Putamen (tissue), 1 donor: ENCODE measurements around the gene REEP3.

Source experiments
- DNase-seq: peaks from one replicate; pipeline ENCODE4 v3.0.0-alpha.2; 2016; ENCODE audit warnings: low spot score

Gene REEP3

DNA sequence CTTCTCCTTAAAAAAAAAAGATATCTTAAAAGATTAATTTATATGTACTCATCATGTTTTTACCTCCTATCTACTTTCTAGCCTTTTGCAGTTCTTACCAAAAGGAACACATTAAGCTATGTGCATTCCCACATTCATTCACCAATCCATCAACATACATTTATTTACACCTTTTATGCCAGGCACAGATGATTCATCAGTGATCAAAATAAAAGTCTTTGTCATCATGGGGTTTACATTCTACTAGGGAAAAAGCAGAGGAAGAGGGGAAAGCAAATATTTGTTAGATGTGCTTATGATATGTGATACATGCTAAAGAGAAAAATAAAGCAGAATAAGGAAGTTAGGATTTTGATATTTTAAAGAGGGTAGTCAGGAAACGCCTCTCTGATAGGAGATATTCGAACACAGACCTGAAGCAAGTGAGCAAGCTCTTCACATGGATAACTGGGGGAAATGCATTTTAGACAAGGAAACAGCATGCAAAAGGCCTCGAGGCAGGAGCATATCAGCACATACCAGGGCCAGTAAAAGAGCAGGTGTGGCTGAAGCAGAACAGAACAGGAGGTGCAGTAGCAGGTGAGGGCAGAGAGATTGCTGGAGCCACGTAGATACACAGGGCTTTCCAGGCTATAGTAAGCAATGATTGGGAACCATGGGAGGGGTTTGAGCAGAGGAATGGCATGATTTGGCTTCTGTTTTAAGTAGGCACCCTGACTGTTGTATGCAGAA is 67.4 kb downstream of the REEP3 start:
- no peak for DNase-seq

DNA sequence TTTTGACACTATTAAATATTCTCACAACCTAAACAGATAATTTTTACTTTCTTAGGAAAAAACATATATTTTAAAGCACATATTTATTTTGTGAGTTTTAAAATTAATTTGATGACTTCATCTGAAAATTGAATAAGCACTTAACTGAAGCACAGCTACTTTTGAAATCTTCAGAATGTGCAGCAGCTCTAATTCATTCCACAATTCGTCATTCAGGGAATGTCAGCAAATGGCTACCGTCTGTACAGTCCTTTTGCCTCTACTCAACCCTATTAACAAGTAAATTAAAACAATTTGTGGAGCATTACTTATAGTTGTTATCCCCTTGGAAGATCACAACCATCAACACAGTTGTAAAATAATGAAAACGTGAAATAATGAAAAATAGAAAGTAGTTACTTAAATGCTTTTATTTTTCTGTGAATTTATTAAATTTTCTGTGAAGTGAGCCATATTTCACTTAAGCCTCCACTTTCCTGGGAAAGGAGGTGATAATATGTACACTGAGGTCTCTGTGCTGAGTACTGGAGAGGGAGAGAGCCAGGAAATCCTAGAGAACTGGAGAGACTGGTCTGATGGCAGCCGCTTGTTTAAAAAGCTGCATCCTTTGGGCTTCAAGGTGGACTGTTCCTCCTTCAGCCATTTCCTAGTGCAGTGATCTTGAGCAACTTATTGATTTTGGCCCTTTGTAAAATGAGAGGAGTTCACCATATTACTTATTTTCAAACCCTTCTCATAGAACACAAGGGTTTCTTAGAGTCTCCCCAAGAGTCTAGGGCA is 70.6 kb downstream of the REEP3 start:
- DNase-seq, result no peak

- DNase-seq, result no peak
These were observed 72.4 kb downstream of the REEP3 start for GRCh38 chr10:63593576-63593975.

DNA sequence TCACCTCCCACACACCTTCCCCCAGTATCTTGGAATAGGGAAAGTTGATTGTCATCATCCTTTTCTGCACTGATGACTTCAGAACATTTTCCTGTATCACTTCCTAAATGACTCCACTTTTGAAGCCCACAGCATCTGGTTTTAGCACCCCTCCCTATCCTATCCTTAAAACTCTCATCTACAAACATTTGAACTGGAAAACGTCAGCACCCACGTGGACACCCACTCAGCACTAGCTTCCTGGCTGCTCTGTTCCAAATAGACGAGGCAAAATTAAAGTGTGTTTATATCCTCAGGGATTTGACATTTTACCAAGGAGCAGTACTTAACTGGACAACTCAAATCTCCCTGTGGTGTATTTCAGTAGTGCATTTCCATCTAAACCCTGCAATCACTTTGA is 73.9 kb downstream of the REEP3 start:
- peak; percentile 80 for DNase-seq

DNA sequence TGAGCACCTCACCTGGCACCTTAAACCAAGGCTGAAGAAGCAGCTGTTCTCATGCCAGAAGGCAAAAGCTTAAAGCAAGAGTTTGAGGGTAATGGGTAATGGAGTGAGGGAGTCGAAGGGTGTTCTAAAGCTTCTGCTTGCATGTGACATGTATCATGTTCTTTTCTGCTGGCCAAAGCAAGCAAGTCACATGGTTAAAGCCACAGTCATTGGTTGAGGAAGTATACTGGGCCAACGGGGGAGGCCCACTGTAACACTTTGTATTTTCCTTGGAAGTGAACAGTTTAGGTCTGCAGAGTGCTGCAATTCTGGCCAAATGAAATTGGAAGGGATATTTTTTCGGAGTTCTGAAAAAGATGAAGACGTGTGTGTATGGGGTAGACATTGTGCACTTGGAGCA is 75.7 kb downstream of the REEP3 start:
- no peak for DNase-seq

DNA sequence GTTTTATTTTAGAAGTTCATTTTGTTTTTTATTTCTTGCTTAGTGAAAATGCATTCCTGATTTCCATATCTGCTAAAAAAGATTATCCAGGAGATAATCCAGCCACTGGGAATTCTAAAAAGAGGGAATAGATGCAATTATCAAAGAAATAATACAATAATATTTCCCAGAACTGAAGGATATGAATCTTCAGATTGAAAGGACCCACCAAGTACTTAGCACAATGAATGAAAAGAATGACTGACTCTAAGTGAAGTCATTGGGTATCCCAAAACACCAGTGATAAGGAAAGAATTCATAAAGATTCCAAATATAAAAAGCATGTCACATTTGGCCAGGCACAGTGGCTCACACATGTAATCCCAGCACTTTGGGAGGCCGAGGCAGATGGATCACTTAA is 79.3 kb downstream of the REEP3 start:
- no peak for DNase-seq

- DNase-seq, result no peak
These were observed 82.7 kb downstream of the REEP3 start for GRCh38 chr10:63603709-63604445.

- DNase-seq, result peak; percentile 72
These were observed 84.2 kb downstream of the REEP3 start for GRCh38 chr10:63605197-63605967.

DNA sequence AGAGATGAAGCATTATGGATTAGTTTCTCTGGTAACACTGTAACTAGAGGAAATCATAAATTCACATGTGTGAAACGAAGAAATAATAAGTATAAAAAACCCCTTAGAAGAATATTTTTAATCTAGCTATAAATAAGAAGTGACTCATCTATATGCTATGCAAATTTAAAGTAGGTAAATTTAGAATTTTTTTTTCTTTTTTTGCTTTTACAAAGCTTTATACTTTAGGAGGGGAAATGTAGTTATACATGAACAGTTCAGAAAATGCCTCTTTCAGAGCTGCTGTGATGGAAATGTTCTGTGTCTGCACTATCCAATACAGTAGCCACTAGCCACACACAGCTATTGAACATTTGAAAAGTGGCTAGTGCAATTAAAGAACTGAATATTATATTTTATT is 87.3 kb downstream of the REEP3 start:
- DNase-seq, result no peak

- DNase-seq, result no peak
These were observed 89.9 kb downstream of the REEP3 start for GRCh38 chr10:63611078-63611477.

DNA sequence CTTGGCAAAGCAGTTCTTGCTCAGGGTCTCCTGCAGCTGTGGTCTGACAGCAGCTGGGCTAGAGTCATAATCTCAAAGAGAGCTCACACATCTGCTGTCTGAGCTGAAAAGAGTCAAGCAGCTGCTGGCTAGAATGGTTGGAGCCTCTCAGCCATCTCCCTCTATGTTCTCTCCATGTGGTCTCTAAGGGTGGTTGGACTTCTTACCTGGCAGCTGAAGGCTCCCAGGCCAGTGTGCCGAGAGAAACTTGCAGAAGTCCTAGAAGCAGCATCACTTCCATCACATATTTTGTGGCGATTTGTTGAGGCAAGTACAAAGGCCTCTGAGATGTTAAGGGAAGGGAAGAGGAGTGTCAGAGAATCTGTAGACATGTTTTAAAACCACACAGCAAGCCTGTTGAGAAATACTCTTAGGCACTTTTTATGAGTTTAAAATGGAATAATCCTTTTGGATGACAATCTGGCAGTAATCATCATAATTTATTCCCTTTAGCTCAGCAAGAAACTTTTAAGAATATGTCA is 93.2 kb downstream of the REEP3 start:
- DNase-seq, result peak; percentile 37

DNA sequence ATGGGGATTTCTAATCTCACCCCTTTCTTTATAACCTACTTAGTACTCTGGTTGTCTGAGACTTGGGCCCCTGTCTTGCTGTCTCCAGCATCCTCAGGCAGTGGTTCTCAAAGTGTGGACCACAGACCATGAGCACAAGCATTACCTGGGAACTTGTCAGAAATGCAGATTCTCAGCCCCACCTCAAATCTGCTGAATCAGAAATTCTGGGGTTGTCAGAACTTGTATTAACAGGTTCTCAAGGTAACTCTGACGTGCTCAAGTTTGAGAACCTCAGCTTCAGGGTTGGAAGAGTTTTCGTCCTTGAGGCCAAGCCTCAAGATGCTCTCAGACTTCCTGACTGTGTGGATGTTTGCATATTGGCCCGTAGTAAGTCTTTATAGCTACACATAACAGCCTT is 97.4 kb downstream of the REEP3 start:
- no peak for DNase-seq

GRCh38 chr10:63619426-63619825 is 98.2 kb downstream of the REEP3 start:
- DNase-seq, result no peak

DNA sequence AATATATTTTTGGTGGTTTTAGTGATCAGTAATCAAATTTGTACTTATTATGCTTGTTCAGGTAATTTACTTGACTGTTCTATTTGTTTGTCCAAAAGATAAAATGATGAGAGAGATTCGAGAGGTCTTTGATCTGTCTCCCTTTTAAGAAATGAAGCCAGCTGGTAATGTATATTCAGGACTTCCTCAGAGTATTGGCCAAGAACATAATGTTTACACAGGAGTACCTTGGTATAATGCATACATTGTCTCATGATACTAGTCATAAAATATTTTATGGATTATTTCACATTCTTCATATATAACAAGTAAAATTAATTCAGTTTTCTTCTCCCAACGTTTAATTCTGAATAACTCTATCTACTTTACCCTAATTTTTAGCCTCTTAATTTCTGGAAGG is 100.9 kb downstream of the REEP3 start:
- DNase-seq, result no peak

DNA sequence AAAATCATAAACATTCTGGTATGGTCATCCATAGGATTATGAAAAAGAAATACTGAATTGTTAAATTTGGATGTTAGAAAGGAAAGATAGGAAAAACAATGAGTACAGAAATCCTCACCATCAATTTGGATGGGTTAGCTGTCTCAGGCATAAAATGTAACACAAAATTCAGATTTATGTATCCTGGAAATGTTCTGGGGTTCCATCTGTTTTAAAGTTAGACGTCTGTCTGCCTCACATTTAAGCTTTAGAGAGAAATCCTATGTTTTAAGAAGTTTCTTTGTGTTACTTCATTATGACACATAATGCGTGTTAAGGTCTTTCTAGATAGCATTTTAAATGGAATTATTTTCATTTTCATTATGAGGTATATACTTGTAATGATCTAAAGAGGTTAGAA is 103.5 kb downstream of the REEP3 start:
- DNase-seq, result no peak

DNA sequence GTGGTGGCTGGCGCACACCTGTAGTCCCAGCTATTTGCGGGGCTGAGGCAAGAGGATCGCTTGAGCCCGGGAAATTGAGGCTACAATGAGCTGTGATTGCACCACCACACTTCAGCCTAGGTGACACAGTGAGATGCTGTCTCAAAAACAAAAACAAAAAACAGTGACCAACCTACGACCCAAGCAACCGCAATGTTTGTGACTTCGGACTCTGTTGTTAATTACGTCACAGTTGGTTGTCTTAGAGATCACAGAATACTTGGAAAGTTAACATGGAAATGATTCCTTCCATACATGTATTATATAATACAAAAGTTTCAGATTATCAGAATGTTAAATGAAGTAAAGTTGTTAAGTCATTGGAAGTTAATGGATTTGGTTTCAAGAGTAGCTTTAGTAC is 106.2 kb downstream of the REEP3 start:
- no peak for DNase-seq

- no peak for DNase-seq
These were observed 106.7 kb downstream of the REEP3 start for GRCh38 chr10:63627881-63628296.

GRCh38 chr10:63628526-63629362 is 107.5 kb downstream of the REEP3 start:
- peak; percentile 80 for DNase-seq

- DNase-seq, result peak; percentile 95
These were observed 108.3 kb downstream of the REEP3 start for GRCh38 chr10:63629363-63630084.
